Body of pancreas (tissue), 4 donors: ENCODE results near the gene NRCAM. TPM values are rescaled to one million over a fixed set of nuclear protein-coding genes. Genes with fewer than 3 reads are reported as not detected.
A peak's percentile ranks its signal among the peaks of the same experiment; 100 is the strongest.

Experiments used
- ATAC-seq: fragments of 150-250 bp; one replicate; pipeline ENCODE4 v1.9.1; 2016
- DNase-seq, 4 donors: peaks; one replicate each; pipeline ENCODE4 v3.0.0-alpha.2; 2019
- H3K27ac ChIP-seq, 4 donors: fragments of 200-600 bp; sonication (generic); 1 replicate in 3 of 4; 2 replicates in 1 of 4; pipeline versions ENCODE4 v1.5.1 to v1.6.1; 2016 to 2019; ENCODE audit warnings: mild to moderate bottlenecking in 1 of 4, mixed read lengths in 1 of 4, moderate library complexity in 1 of 4
- H3K27me3 ChIP-seq, 2 donors: fragments of 200-600 bp; sonication (generic); one replicate each; pipeline ENCODE4 v1.6.0; 2016; ENCODE audit warnings: mild to moderate bottlenecking in 1 of 2
- H3K36me3 ChIP-seq, 2 donors: fragments of 200-600 bp; sonication (generic); replicated peaks in 1 of 2; 2 replicates each; pipeline ENCODE4 v1.5.1; 2016; ENCODE audit warnings: low read depth in 2 of 2; ENCODE audit not compliant: insufficient read depth in 1 of 2
- H3K4me1 ChIP-seq: fragments of 200-600 bp; sonication (generic); one replicate; pipeline ENCODE4 v1.6.0; 2016
- H3K4me3 ChIP-seq, 2 donors: fragments of 200-600 bp; sonication (generic); 1 replicate in 1 of 2; 2 replicates in 1 of 2; pipeline ENCODE4 v1.5.1; 2016 to 2019
- H3K9me3 ChIP-seq, 3 donors: fragments of 200-600 bp; sonication (generic); 1 replicate in 2 of 3; 2 replicates in 1 of 3; pipeline ENCODE4 v1.5.1; 2016
- POLR2A ChIP-seq, 3 donors: fragments of 450-650 bp; IDR thresholded peaks; one replicate each; pipeline ENCODE4 v1.6.1; 2016; ENCODE audit warnings: antibody characterized with exemption in 3 of 3, mild to moderate bottlenecking in 2 of 3
- WGBS, 2 donors: methylation state at CpG; one replicate each; pipeline ENCODE4 v1.1.5; 2017; 5-methylcytosine and 5-hydroxymethylcytosine counted together
- intact Hi-C: fragments of 100-400 bp; cut with DNase I; formaldehyde crosslinking; loops from one replicate; pipeline ENCODE4 v1.15.1; 2023
- total RNA-seq, 2 donors: library from RNA; depleted of rRNA; stranded (reverse); fragments of >200 nt; gene quantifications; one replicate each; pipeline ENCODE4 v1.1.0, GENCODE V29; 2016
- TF ChIP-seq, protein P1 (sequence below), 7 experiments: fragments of 450-650 bp in 4 of 7; fragments of 200-600 bp in 3 of 7; sonication (generic) in 3 of 7; IDR thresholded peaks; one replicate each; pipeline ENCODE4 v1.5.1; 2016 to 2019; ENCODE audit warnings: antibody characterized with exemption in 7 of 7

Gene NRCAM
- total RNA-seq, 2 donors from 2014 or later: 39.4 to 49.8 TPM

DNA sequence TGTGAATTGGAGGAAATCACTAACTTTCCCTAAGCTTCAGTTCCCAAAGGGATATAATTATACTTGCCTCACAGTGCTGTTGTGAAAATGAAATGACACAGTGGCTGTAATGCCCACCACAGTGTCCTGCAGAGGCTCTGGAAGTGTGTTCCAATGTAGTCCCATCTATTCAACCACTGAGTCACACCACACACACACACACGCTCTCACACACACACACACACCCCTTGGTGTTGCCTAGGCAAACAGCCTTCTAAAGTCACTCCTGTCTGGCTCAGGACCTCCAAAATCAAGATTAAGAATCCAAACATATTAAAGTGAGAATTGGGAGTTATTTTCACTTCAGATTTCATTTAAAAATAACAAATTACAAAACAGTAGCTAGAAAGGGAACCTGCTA lies 73.3 kb downstream of the NRCAM start:
- Histone ChIP-seq H3K4me3 (no peak overlapping the region), H3K36me3 (no peaks in the 10 kb centered on the region), H3K27me3 (no peaks in the 10 kb centered on the region), H3K9me3 (no peaks in the 10 kb centered on the region), H3K27ac (no peak overlapping the region), H3K4me1 (peaks cover 13% of the 10 kb centered on the region)
- intact Hi-C loops: no loop called here
- 80 to 85% methylated on average over 1 of the region's 1 CpG for WGBS, 2 donors
- no peak for ATAC-seq
- TF ChIP-seq POLR2A (IDR thresholded peaks at IDR 0.05): no peak
- TF ChIP-seq, protein P1, sequence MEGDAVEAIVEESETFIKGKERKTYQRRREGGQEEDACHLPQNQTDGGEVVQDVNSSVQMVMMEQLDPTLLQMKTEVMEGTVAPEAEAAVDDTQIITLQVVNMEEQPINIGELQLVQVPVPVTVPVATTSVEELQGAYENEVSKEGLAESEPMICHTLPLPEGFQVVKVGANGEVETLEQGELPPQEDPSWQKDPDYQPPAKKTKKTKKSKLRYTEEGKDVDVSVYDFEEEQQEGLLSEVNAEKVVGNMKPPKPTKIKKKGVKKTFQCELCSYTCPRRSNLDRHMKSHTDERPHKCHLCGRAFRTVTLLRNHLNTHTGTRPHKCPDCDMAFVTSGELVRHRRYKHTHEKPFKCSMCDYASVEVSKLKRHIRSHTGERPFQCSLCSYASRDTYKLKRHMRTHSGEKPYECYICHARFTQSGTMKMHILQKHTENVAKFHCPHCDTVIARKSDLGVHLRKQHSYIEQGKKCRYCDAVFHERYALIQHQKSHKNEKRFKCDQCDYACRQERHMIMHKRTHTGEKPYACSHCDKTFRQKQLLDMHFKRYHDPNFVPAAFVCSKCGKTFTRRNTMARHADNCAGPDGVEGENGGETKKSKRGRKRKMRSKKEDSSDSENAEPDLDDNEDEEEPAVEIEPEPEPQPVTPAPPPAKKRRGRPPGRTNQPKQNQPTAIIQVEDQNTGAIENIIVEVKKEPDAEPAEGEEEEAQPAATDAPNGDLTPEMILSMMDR (IDR thresholded peaks at IDR 0.05): no peak
- DNase-seq: no peak

DNA sequence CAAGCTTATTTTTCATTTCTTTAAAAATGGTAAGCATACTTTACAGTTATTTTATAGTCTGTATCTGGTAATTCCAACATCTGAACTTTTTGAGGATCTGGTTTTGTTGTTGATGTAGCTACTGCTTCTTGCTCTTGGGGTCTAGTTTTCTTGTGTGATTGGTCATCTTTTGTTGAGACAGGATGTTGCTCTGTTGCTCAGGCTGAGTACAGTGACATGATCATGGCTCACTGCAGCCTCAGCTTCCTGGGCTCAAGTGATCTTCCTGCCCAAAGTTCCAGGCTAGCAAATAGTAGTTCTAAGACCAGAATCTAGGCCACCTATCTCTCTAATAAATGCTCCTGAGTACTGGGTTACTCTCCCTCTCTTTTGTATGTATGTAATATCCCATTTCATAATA lies 75.7 kb downstream of the NRCAM start:
- no peak overlapping the region for H3K27ac ChIP-seq
- no peaks in the 10 kb centered on the region for H3K36me3 ChIP-seq
- H3K4me1 ChIP-seq: peaks cover 21% of the 10 kb centered on the region
- no peak for DNase-seq
- no peak for ATAC-seq
- H3K27me3 ChIP-seq: no peaks in the 10 kb centered on the region
- H3K9me3 ChIP-seq: no peaks in the 10 kb centered on the region
- intact Hi-C loops: no loop called here
- TF ChIP-seq POLR2A (IDR thresholded peaks at IDR 0.05): no peak
- TF ChIP-seq, protein P1 (IDR thresholded peaks at IDR 0.05): no peak
- H3K4me3 ChIP-seq: no peak overlapping the region

DNA sequence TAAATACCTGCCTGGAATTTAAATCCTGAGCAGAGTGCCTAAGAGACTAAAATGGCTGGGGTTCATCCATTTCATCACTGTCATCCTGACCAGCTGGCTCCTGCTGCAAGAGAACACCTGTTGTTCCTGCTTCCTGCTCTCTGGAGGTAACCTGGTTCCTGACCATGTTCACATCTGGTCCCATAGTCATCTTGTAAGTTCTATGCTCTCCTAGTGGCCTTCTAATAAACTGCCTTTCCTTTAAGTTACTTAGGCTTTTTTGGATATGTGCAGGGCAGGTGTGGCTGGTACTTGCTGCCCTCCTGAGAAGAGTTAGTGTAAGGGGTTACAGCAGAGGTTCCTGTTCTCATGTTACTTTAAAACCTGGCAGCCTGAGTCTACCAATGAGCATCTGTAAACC lies 80.0 kb downstream of the NRCAM start:
- TF ChIP-seq, protein P1 (IDR thresholded peaks at IDR 0.05): peak in 4 of 7 experiments; percentile 10 to 27 (median 14)
- no peak for TF ChIP-seq POLR2A (IDR thresholded peaks at IDR 0.05)
- no peak overlapping the region for H3K4me3 ChIP-seq
- H3K27me3 ChIP-seq: no peaks in the 10 kb centered on the region
- H3K27ac ChIP-seq: peak overlapping the region in 1 of 4 donors; percentile 46
- no peaks in the 10 kb centered on the region for H3K36me3 ChIP-seq
- intact Hi-C loops: no loop called here
- DNase-seq (peak in 3 of 4 donors; percentile 28 to 37 (median 29)), ATAC-seq (peak; percentile 74)
- no peaks in the 10 kb centered on the region for H3K9me3 ChIP-seq
- peaks cover 16% of the 10 kb centered on the region for H3K4me1 ChIP-seq

DNA sequence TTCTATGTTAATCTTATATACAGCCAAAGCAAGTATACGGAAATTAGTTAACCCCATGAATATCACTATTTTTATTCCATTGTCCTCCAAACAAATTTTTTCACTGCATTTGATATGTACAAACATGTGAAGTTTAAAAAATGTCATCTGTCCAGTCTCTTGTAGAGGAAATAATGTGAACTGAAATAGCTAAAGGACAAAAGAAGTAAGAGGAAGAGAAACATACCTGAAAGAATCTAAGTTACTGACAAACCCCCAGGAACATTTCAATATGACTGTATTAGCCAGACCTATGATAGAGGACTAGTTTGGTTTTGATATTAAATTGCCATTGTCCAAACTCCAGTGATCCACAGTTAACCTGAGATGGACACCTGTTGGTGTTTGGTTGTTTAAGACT lies 80.6 kb downstream of the NRCAM start:
- no peak for ATAC-seq
- no peak for TF ChIP-seq POLR2A (IDR thresholded peaks at IDR 0.05)
- TF ChIP-seq, protein P1 (IDR thresholded peaks at IDR 0.05): no peak
- 73 to 87% methylated on average over 1 of the region's 1 CpG for WGBS, 2 donors

DNA sequence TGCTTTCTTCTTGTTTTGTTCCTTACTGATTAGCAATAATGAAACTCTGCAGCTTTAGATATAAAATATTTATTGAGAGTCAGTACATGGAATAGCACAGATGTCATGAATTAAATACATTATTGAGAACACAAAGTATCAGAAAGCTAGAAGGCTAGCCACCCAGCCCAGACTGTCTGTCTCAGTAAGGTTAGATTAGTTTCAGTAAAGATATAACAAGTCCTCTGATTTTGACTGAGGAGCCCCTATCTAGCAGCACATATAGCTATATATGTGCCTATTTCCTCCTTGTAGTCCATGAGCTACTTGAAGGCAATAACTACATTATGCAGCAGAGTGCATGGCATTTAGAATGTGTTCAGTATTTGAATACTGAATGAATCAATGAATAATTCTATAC lies 81.3 kb downstream of the NRCAM start:
- Histone ChIP-seq H3K27me3 (no peaks in the 10 kb centered on the region), H3K36me3 (no peaks in the 10 kb centered on the region), H3K27ac (no peak overlapping the region), H3K4me3 (no peak overlapping the region), H3K4me1 (peaks cover 19% of the 10 kb centered on the region), H3K9me3 (no peaks in the 10 kb centered on the region)
- no peak for DNase-seq
- TF ChIP-seq, protein P1 (IDR thresholded peaks at IDR 0.05): no peak
- TF ChIP-seq POLR2A (IDR thresholded peaks at IDR 0.05): no peak
- ATAC-seq: no peak
- intact Hi-C loops: no loop called here

More for the DNA sequence above, 80.6 kb downstream of the NRCAM start:
- Histone ChIP-seq H3K9me3 (no peaks in the 10 kb centered on the region), H3K36me3 (no peaks in the 10 kb centered on the region), H3K4me3 (no peak overlapping the region), H3K4me1 (peaks cover 16% of the 10 kb centered on the region), H3K27ac (peak overlapping the region in 1 of 4 donors; percentile 46), H3K27me3 (no peaks in the 10 kb centered on the region)
- DNase-seq: no peak
- intact Hi-C loops: no loop called here
